ENCODE data around the gene MMS19.

Gene MMS19, protein sequence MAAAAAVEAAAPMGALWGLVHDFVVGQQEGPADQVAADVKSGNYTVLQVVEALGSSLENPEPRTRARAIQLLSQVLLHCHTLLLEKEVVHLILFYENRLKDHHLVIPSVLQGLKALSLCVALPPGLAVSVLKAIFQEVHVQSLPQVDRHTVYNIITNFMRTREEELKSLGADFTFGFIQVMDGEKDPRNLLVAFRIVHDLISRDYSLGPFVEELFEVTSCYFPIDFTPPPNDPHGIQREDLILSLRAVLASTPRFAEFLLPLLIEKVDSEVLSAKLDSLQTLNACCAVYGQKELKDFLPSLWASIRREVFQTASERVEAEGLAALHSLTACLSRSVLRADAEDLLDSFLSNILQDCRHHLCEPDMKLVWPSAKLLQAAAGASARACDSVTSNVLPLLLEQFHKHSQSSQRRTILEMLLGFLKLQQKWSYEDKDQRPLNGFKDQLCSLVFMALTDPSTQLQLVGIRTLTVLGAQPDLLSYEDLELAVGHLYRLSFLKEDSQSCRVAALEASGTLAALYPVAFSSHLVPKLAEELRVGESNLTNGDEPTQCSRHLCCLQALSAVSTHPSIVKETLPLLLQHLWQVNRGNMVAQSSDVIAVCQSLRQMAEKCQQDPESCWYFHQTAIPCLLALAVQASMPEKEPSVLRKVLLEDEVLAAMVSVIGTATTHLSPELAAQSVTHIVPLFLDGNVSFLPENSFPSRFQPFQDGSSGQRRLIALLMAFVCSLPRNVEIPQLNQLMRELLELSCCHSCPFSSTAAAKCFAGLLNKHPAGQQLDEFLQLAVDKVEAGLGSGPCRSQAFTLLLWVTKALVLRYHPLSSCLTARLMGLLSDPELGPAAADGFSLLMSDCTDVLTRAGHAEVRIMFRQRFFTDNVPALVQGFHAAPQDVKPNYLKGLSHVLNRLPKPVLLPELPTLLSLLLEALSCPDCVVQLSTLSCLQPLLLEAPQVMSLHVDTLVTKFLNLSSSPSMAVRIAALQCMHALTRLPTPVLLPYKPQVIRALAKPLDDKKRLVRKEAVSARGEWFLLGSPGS

DNA sequence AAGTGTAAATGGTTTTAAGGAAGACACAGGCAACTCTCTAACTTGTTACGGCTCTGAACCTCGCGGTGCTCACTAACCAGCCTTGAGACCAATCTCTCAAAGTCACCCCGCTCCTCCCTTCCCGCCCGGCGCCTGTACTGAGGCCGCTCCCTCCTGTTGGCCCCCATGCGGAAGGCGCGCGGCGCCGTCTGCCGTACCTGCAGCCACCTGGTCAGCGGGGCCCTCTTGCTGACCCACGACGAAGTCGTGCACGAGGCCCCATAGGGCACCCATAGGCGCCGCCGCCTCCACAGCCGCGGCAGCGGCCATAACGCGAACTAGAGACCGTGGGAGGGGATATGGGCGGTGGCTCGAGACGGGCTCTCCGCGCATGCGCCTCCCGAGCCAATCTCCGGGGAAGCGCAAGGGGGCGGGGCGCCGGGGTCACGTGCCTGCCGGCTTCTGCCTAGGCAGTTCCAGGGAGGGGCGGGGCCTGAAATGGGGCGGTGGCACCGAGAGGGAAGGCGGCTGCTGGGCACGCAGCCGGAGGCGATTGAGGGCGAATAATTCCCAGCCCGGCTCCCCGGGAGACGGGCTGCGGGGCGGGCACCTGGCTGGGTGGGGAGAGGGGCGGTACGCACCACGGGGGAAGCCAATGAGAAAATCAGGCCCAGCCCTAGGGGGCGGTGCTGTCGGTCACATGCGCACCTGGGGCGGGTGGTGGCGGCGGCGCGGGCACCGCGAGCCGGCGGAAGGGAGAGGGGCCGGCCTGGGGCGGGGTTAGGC is at the start of gene MMS19:
Gene MMS19, minus strand, starts transcription at position 347 of the 765 bp plus-strand sequence. Its CDS starts 38 bp downstream, at position 309.
- peak; percentile 99 for DNase-seq (ENCODE audit: low spot score)

GRCh38 chr10:97547962-97548361 is 49.7 kb upstream of the MMS19 start:
- no peak for DNase-seq (ENCODE audit: low spot score)

DNA sequence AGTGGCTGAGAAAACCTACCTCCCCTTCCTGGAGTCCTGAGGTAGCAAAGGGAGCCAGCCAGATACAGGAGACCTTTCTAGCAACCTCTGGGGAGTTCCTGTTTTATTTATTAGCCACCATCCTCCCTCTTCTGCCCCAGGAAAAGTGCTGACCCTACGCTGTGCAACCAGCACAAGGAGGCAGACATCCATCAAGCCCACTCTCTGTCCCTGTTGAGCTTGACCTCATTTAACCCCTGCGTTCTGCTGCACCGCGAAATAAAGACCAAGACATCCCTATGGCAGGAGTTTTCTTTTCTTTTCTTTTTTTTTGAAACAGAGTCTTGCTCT is 49.0 kb upstream of the MMS19 start:
- DNase-seq (ENCODE audit: low spot score) = no peak

DNA sequence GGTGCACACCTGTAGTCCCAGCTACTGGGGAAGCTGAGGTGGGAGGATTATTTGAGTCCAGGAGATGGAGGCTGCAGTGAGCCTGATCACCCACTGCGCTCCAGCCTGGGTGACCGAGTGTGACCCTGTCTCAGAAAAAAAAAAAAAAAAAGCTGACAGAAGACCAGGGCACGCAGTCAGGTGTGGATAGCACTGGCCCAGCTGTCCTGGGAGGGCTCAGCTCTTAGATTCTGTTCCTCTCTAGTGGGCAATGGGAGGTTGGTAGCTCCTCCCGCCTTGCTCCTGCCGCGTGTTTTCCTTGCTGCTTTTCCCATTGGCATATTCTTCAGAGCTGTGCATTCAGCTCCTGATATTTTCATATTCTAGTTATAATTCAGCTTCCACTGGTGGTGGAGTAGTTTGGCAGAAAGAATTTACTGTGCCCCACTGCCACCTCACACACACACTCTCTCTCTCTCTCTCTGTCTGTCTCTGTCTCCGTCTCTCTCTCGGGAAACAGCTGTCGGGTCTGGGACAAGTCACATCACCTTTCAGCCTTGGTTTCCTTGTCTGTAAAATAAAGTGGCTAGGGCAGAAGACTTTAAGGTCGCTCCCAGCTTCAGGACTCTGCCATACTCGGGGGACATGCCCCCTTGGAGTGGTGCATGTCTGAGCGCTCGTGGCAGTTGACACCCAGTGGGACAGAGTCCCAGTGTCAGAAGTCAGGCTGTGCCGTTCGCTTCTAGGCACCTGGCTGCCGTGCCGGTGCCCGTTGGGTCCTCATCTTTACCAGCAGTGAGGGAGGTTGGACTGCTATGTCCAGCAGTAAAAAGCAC is 48.4 kb upstream of the MMS19 start:
- no peak for DNase-seq (ENCODE audit: low spot score)

DNA sequence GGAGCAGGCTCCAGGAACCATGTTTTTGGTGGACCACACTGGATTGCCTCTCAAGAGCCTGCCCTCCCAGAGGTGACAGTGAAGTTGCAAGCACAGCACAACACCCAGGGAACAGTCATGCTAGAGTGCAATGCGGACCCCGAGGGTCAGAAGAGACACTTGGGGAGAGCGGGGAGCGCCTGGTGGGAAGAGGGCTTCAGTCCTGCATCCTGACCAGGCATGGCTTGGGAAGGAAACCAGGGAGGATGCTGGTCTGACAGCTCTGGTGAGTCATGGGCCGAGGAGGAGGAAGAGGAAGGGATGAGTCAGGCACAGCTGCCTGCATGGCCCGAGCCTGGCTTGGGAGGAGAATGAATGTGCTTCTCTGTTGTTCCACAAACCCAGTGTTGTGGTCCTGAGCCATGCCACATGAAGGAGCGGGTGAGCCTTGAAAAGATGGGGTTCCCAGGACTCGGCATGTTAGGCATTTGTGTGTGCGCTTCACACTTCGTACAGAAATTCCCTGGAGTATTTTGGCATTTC is 44.9 kb upstream of the MMS19 start:
- DNase-seq (ENCODE audit: low spot score) = peak; percentile 77

GRCh38 chr10:97542169-97543024 is 44.2 kb upstream of the MMS19 start:
- DNase-seq (ENCODE audit: low spot score) = peak; percentile 54

GRCh38 chr10:97540669-97541500 is 42.7 kb upstream of the MMS19 start:
- no peak for DNase-seq (ENCODE audit: low spot score)

DNA sequence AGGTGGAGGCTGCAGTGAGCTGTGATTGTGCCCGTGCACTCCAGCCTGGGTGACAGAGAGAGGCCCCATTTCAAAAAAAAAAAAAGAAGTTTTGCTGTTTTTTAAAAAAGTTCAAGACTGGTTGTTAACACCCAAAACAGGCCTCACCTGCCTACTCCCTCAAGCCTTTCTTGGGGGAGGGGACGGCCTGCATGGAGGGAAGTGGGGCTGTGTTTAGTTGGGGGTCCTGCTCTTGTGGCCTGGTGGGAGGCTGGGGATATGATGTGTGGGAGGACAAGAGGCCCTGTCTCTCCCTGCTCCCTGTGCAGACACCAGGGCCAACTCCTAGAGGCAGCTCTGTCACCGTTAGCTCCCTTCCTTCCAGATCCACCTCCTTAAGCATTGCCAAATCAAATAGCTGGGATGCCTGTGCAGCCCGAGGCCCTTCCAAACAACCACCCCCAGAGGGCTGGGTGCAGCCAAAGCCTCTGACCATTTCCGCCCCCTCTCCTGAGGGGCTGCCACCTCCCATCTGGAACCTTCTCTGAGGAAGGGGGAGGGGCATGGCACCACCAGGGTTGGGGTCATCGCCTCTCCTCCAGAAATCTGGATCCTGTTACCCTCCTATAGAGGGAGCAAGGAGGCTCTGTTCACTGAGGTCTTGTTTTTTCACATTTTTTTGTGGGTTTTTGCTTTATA is 41.4 kb upstream of the MMS19 start:
- DNase-seq (ENCODE audit: low spot score) = no peak

GRCh38 chr10:97538839-97539238 is 40.6 kb upstream of the MMS19 start:
- DNase-seq (ENCODE audit: low spot score) = no peak

- DNase-seq (ENCODE audit: low spot score) = no peak
Measured at GRCh38 chr10:97538411-97538810, 40.2 kb upstream of the MMS19 start.

GRCh38 chr10:97537186-97537869 is 39.1 kb upstream of the MMS19 start:
- DNase-seq (ENCODE audit: low spot score) = no peak

DNA sequence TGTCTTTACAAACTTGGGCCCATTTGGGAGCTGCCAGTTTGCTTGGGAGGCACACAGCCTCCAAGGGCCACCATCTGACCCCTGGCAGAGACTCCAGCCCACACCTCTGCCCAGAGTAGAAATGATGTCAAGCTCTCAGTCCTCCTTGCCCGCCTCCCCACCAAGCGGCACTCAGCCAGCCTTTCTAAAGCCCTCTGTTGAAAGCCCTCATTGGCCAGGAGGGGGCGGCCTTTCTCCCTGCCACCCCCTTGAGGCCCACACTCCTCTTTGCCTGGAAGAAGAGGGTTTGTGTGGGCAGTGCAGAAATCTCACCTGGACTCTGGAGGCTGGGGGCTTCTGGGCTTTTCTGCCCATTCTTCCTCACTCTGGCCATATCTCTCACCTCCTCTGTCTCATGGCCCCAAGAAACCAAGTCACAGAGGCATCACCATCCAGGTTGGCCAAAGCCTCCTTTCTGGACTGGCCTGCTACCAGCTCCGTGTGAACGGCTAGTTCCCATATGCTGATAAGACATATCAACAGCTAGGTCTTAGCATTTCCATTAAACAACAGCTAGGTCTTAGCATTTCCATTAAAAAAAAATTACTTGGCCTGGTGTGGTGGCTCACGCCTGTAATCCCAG is 36.6 kb upstream of the MMS19 start:
- DNase-seq (ENCODE audit: low spot score) = peak; percentile 30

DNA sequence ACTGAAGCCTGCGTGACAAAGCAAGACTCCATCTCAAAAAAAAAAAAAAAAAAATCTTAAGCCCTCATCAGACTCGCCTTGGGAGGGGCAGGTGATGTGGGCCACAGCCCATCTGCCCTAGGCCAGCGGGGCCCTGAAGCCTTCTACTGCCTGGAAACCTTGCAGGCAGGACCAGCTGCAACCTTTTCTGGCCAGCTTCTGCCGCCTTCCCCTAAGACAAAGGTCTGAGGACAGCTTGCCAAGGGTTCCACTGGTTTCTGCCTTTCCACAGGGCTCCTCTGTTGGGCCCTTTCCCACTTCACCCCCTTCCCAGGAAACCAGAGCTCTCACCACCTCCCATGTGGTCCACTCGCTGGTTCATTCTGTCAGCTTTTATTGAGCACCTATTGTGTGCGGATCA is 35.7 kb upstream of the MMS19 start:
- DNase-seq (ENCODE audit: low spot score) = no peak

- DNase-seq (ENCODE audit: low spot score) = no peak
Measured at GRCh38 chr10:97532935-97533671, 34.9 kb upstream of the MMS19 start.

DNA sequence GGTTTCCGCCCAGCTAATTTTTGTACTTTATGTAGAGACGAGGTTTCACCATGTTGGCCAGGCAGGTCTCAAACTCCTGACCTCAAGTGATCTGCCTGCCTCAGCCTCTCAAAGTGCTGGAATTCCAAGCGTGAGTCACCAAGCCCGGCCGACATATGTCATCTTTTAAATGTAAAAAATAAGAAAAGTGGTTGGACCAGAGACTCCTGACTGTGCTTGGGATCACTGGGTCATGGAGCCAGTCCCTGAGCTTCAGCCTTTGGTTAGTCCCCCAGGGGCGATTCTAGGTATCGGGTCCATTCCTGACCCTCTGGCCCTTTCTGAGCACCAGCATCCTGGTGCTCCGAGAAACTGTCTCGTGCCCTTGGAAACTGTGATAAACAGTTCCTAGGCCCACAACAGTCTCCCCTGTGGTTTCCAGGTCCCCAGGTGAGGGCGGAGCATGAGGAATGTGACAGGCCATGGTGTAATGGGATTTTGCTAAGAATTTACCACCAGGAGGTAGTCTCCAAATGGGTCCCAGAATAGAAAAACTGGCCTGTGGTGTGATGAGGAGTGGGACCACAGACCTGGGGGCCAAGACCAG is 33.3 kb upstream of the MMS19 start:
- no peak for DNase-seq (ENCODE audit: low spot score)

GRCh38 chr10:97529685-97530465 is 31.7 kb upstream of the MMS19 start:
- no peak for DNase-seq (ENCODE audit: low spot score)
